ENCODE measurements around the gene NPY1R. TPM values are rescaled to one million over a fixed set of nuclear protein-coding genes. Genes with fewer than 3 reads are reported as not detected.

Gene NPY1R
- total and polyA plus RNA-seq, 4 donors = 2.4 to 12.8 (median 6.2) TPM

DNA sequence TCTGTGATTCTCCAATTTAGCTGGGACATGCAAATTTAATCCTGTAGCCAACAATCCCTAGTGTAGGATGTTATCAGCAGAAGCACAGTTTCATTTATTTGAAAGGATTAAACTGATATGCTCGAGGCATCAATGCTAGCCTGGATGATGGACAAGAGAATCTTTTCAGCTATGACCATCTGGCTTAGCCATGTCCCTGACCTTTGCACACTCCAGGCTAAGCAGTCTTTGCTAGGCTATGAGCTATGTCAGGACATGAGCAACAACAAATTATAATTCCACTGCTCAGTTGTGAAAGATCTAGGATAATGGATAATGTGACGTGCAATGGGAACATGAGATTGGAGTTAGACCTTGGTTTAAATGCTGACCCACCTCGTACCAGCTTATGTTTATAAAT, 32.0 kb downstream of the NPY1R start:
- Histone ChIP-seq H3K27ac (ENCODE audit: low read depth in 1 of 2, low read length in 2 of 2) (no peak overlapping the region), H3K36me3 (ENCODE audit: control insufficient read depth in 4 of 4, insufficient read depth in 3 of 4, low read depth in 1 of 4, low read length in 3 of 4) (no peaks in the 10 kb centered on the region), H3K27me3 (ENCODE audit: control insufficient read depth in 4 of 4, insufficient read depth in 4 of 4, low read length in 3 of 4) (no peaks in the 10 kb centered on the region), H3K4me1 (ENCODE audit: control insufficient read depth in 4 of 4, insufficient read depth in 4 of 4, low read length in 3 of 4) (no peaks in the 10 kb centered on the region), H3K4me3 (ENCODE audit: low read depth in 1 of 3, low read length in 3 of 3) (no peak overlapping the region), H3K9ac (ENCODE audit: low read depth in 1 of 2, low read length in 2 of 2) (no peak overlapping the region), H3K9me3 (ENCODE audit: control insufficient read depth in 4 of 4, low read length in 3 of 4) (no peaks in the 10 kb centered on the region)
- TF ChIP-seq FOXA2 (IDR thresholded peaks at IDR 0.05) (no peak), EGR1 (IDR thresholded peaks at IDR 0.05; ENCODE audit: low read depth in 2 of 2) (no peak), RXRA (IDR thresholded peaks at IDR 0.05) (no peak), TAF1 (conservative IDR thresholded peaks at IDR 0.05) (no peak), FOXA1 (IDR thresholded peaks at IDR 0.05) (no peak), YY1 (IDR thresholded peaks at IDR 0.05) (no peak), GABPA (IDR thresholded peaks at IDR 0.05 in 1 of 2, conservative IDR thresholded peaks at IDR 0.05 in 1 of 2) (no peak)
- TF ChIP-seq, protein P1, sequence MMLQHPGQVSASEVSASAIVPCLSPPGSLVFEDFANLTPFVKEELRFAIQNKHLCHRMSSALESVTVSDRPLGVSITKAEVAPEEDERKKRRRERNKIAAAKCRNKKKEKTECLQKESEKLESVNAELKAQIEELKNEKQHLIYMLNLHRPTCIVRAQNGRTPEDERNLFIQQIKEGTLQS (IDR thresholded peaks at IDR 0.05) = no peak
- TF ChIP-seq, protein P2, sequence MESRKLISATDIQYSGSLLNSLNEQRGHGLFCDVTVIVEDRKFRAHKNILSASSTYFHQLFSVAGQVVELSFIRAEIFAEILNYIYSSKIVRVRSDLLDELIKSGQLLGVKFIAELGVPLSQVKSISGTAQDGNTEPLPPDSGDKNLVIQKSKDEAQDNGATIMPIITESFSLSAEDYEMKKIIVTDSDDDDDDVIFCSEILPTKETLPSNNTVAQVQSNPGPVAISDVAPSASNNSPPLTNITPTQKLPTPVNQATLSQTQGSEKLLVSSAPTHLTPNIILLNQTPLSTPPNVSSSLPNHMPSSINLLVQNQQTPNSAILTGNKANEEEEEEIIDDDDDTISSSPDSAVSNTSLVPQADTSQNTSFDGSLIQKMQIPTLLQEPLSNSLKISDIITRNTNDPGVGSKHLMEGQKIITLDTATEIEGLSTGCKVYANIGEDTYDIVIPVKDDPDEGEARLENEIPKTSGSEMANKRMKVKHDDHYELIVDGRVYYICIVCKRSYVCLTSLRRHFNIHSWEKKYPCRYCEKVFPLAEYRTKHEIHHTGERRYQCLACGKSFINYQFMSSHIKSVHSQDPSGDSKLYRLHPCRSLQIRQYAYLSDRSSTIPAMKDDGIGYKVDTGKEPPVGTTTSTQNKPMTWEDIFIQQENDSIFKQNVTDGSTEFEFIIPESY (IDR thresholded peaks at IDR 0.05) = no peak
- 55% methylated on average over 3 of the region's 3 CpGs for WGBS
- no peak for DNase-seq (ENCODE audit: low spot score)

DNA sequence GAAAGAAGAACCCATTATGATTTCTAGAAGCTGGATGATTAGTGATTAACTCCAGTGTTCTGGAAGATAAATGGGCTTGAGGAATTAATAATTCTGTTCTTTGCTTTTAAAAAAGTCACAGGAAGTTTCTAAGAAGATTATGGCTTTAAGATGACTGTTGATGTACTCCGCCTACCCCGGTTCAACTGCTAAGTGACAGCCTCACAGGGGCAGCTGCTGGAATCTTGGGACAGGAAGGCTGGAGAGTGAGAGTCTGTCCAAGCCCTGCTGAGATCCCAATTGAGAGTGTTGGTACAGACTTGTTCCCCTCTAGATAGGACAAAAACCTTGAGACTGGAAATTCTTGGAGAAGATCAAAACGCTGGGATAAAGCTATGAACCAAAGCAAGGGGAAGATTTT, 37.3 kb downstream of the NPY1R start:
- H3K27me3 ChIP-seq (ENCODE audit: control insufficient read depth in 4 of 4, insufficient read depth in 4 of 4, low read length in 3 of 4) = no peaks in the 10 kb centered on the region
- no peaks in the 10 kb centered on the region for H3K9me3 ChIP-seq (ENCODE audit: control insufficient read depth in 4 of 4, low read length in 3 of 4)
- 68% methylated on average over 3 of the region's 3 CpGs for WGBS
- TF ChIP-seq, protein P3, sequence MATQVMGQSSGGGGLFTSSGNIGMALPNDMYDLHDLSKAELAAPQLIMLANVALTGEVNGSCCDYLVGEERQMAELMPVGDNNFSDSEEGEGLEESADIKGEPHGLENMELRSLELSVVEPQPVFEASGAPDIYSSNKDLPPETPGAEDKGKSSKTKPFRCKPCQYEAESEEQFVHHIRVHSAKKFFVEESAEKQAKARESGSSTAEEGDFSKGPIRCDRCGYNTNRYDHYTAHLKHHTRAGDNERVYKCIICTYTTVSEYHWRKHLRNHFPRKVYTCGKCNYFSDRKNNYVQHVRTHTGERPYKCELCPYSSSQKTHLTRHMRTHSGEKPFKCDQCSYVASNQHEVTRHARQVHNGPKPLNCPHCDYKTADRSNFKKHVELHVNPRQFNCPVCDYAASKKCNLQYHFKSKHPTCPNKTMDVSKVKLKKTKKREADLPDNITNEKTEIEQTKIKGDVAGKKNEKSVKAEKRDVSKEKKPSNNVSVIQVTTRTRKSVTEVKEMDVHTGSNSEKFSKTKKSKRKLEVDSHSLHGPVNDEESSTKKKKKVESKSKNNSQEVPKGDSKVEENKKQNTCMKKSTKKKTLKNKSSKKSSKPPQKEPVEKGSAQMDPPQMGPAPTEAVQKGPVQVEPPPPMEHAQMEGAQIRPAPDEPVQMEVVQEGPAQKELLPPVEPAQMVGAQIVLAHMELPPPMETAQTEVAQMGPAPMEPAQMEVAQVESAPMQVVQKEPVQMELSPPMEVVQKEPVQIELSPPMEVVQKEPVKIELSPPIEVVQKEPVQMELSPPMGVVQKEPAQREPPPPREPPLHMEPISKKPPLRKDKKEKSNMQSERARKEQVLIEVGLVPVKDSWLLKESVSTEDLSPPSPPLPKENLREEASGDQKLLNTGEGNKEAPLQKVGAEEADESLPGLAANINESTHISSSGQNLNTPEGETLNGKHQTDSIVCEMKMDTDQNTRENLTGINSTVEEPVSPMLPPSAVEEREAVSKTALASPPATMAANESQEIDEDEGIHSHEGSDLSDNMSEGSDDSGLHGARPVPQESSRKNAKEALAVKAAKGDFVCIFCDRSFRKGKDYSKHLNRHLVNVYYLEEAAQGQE (IDR thresholded peaks at IDR 0.05) = no peak
- TF ChIP-seq, protein P2 (IDR thresholded peaks at IDR 0.05) = no peak
- TF ChIP-seq, protein P4, sequence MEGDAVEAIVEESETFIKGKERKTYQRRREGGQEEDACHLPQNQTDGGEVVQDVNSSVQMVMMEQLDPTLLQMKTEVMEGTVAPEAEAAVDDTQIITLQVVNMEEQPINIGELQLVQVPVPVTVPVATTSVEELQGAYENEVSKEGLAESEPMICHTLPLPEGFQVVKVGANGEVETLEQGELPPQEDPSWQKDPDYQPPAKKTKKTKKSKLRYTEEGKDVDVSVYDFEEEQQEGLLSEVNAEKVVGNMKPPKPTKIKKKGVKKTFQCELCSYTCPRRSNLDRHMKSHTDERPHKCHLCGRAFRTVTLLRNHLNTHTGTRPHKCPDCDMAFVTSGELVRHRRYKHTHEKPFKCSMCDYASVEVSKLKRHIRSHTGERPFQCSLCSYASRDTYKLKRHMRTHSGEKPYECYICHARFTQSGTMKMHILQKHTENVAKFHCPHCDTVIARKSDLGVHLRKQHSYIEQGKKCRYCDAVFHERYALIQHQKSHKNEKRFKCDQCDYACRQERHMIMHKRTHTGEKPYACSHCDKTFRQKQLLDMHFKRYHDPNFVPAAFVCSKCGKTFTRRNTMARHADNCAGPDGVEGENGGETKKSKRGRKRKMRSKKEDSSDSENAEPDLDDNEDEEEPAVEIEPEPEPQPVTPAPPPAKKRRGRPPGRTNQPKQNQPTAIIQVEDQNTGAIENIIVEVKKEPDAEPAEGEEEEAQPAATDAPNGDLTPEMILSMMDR (IDR thresholded peaks at IDR 0.05; ENCODE audit: low read depth, low read length, missing input control) = no peak
- TF ChIP-seq GABPA (IDR thresholded peaks at IDR 0.05 in 1 of 2, conservative IDR thresholded peaks at IDR 0.05 in 1 of 2) = no peak
- no peak for TF ChIP-seq HNF4A (conservative IDR thresholded peaks at IDR 0.05)
- no peak for TF ChIP-seq RXRA (IDR thresholded peaks at IDR 0.05)
- TF ChIP-seq EGR1 (IDR thresholded peaks at IDR 0.05; ENCODE audit: low read depth in 2 of 2) = no peak
- no peak for TF ChIP-seq SP1 (IDR thresholded peaks at IDR 0.05)
- TF ChIP-seq YY1 (IDR thresholded peaks at IDR 0.05) = no peak
- TF ChIP-seq NR2F2 (IDR thresholded peaks at IDR 0.05) = no peak
- TF ChIP-seq FOXA1 (IDR thresholded peaks at IDR 0.05) = no peak
- no peak for TF ChIP-seq RAD21 (IDR thresholded peaks at IDR 0.05)
- TF ChIP-seq, protein P5, sequence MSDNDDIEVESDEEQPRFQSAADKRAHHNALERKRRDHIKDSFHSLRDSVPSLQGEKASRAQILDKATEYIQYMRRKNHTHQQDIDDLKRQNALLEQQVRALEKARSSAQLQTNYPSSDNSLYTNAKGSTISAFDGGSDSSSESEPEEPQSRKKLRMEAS (IDR thresholded peaks at IDR 0.05) = no peak
- TF ChIP-seq JUND (IDR thresholded peaks at IDR 0.05) = no peak
- H3K4me3 ChIP-seq (ENCODE audit: low read depth in 1 of 3, low read length in 3 of 3) = no peak overlapping the region
- H3K4me1 ChIP-seq (ENCODE audit: control insufficient read depth in 4 of 4, insufficient read depth in 4 of 4, low read length in 3 of 4) = no peaks in the 10 kb centered on the region
- no peak overlapping the region for H3K27ac ChIP-seq (ENCODE audit: low read depth in 1 of 2, low read length in 2 of 2)
- no peak overlapping the region for H3K9ac ChIP-seq (ENCODE audit: low read depth in 1 of 2, low read length in 2 of 2)
- H3K36me3 ChIP-seq (ENCODE audit: control insufficient read depth in 4 of 4, insufficient read depth in 3 of 4, low read depth in 1 of 4, low read length in 3 of 4) = no peaks in the 10 kb centered on the region
- no peak for DNase-seq (ENCODE audit: low spot score)

Measured in liver (tissue), 9 donors.